NCI-H524 (cell line): ENCODE measurements around the gene SLC9A9.
"Not testable (repeated sequence)": the region's sequence is repeated elsewhere in the genome, so short reads cannot be mapped to it uniquely, and the experiment has no call there.

Experiments used
- DNase-seq, 2 experiments: peaks; one replicate each; lab custom pipeline; 2025; lab: John Stamatoyannopoulos, UW

SLC9A9 gene

GRCh38 chr3:143559296-143559695 lies 289.0 kb downstream of the SLC9A9 start:
- peak in 1 of 2 experiments; percentile 21 for DNase-seq

GRCh38 chr3:143552851-143553250 lies 295.4 kb downstream of the SLC9A9 start:
- DNase-seq = no peak

- DNase-seq = no peak
Measured at GRCh38 chr3:143551761-143552160, 296.5 kb downstream of the SLC9A9 start.

- DNase-seq = no peak
Measured at GRCh38 chr3:143548861-143549497, 299.3 kb downstream of the SLC9A9 start.

GRCh38 chr3:143548393-143548792 lies 299.9 kb downstream of the SLC9A9 start:
- DNase-seq = no peak

- no peak for DNase-seq
Measured at GRCh38 chr3:143538577-143538981, 309.7 kb downstream of the SLC9A9 start.

- no peak for DNase-seq
Measured at GRCh38 chr3:143538061-143538460, 310.2 kb downstream of the SLC9A9 start.

GRCh38 chr3:143536817-143537535 lies 311.3 kb downstream of the SLC9A9 start:
- DNase-seq = peak in 1 of 2 experiments; percentile 45

GRCh38 chr3:143535994-143536784 lies 312.1 kb downstream of the SLC9A9 start:
- DNase-seq = no peak

- no peak for DNase-seq
Measured at GRCh38 chr3:143533391-143533790, 314.9 kb downstream of the SLC9A9 start.

GRCh38 chr3:143532091-143532490 lies 316.2 kb downstream of the SLC9A9 start:
- DNase-seq = no peak

- DNase-seq = no peak
Measured at GRCh38 chr3:143531101-143531500, 317.2 kb downstream of the SLC9A9 start.

- DNase-seq = no peak
Measured at GRCh38 chr3:143529798-143530197, 318.5 kb downstream of the SLC9A9 start.

- no peak for DNase-seq
Measured at GRCh38 chr3:143529018-143529478, 319.2 kb downstream of the SLC9A9 start.

- no peak for DNase-seq
Measured at GRCh38 chr3:143526011-143526545, 322.2 kb downstream of the SLC9A9 start.

GRCh38 chr3:143525408-143525807 lies 322.9 kb downstream of the SLC9A9 start:
- no peak for DNase-seq

- no peak for DNase-seq
Measured at GRCh38 chr3:143521803-143522202, 326.5 kb downstream of the SLC9A9 start.

- DNase-seq = not testable (repeated sequence)
Measured at GRCh38 chr3:143517131-143517530, 331.1 kb downstream of the SLC9A9 start.

- DNase-seq = no peak
Measured at GRCh38 chr3:143514874-143515273, 333.4 kb downstream of the SLC9A9 start.

GRCh38 chr3:143514109-143514508 lies 334.2 kb downstream of the SLC9A9 start:
- no peak for DNase-seq

- DNase-seq = no peak
Measured at GRCh38 chr3:143511174-143511879, 336.9 kb downstream of the SLC9A9 start.

GRCh38 chr3:143510601-143511000 lies 337.7 kb downstream of the SLC9A9 start:
- no peak for DNase-seq
